DMS 273 treated with DMSO at 0.1 percent for 48 hours (cell line): ENCODE measurements around the gene OR52K1.
"Not testable (repeated sequence)": the region's sequence is repeated elsewhere in the genome, so short reads cannot be mapped to it uniquely, and the experiment has no call there.

Experiments
- DNase-seq: peaks from one replicate; lab custom pipeline; 2025; lab: John Stamatoyannopoulos, UW

The OR52K1 gene

DNA sequence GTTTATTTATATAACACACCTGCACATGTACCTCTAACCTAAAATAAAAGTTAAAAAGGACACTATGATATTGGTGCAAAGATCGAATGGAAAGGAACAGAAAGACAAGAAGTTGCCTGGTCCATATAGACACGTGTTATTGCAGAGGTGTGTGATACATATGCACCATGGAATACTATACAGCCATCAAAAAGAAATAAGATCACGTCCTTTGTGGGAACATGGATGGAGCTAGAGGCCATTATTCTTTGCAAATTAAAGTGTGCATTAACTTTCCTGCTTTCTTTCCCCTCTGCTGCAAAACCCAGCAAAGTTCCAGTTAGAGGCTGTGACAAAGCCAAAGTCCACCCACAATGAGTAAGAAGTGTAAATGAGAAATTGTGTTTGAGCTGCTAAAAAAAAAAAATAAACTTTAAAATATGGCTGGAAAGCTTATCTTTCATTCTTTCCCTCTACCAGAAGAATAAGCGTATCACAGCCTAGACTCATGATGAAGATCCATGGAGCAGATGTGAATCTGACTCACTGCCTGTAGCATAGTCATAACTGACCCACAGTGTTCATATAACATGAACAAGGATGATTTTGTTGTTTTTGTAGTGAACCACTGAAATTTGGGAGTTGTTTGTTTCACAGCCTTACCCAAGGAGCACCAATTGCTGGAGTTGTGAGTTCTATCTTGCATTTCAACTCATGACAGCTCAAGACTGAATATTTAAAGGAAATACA lies 9.6 kb downstream of the OR52K1 start:
- no peak for DNase-seq

DNA sequence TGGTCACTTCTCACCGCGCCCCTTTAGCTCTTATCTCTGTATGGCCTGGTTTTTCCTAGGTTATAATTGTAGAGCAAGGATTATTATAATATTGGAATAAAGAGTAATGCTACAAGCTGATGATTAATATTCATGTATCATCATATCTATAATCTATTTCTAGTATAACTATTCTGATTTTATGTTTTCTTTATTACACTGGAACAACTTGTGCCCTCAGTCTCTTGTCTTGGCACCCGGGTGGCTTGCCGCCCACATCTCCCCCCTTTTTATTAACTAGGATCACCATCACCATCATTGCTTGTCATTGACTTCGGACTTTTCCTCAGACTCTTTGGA lies 11.0 kb downstream of the OR52K1 start:
- DNase-seq: no peak

DNA sequence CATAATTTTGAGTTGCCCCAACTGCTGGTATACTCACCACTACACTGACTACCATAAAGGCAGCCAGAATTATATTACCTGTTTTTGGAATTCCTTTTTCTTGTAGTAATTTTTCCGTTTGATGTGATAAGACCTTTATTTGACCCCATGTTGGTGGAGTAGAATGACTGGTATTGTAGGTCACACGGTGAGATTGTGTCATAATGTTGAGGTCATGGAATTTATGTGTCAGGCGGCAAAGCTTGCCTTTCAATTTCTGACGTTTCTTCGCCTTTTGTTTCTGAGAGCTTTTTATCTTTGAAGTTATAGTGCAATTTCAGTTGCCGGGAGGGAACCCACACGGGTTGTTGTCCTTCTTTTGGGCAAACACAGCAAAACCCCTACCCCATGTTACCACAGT lies 13.0 kb downstream of the OR52K1 start:
- DNase-seq: no peak

DNA sequence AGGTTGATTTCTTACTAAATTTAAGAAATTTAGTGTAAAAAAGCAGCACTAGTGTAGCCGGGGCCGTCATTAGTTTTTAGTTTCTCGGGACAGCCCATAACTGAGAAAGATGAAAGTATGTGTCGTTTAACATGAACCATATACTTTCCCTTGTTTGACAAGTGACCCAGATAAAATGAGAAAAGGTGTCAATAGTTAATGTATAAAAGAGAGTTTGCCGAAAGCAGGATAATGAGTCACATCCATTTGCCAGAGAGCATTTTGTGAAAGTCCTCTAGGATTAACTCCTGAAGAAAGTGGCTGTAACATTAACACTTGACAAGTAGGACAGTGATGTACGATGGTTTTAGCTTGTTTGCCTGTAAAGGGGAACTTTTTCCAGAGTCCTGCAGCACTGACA lies 13.5 kb downstream of the OR52K1 start:
- no peak for DNase-seq

DNA sequence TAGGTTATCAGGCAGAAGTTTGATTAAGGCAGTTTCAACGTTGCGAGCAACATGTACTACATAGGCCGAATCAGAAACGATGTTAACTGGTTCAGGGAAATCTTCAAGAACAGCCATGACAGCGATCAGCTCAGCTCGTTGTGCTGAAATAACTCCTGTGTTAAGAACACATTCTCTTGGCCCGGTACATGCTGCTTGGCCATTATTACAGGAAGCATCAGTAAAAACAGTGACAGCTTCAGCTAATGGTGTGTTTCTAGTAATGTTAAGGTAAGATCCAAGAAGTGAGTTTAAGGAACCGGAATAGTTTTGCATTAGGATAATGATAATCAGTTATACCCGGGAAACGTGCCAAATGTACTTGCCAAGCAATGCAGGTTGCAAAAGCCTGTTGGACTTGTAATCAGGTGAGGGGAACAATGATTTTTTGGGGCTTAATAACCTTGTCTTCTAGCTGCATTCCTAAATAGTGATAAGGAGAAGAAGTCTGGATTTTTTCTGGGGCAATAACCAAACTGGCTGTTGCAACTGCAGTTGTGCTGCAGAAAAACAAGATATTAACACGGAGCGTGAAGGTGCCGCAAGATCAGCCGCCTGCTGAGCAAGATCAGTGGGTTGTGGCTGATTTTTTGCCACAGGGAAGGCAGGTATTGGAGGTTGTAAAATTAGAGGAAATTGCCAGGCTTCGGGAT lies 14.3 kb downstream of the OR52K1 start:
- DNase-seq: no peak

DNA sequence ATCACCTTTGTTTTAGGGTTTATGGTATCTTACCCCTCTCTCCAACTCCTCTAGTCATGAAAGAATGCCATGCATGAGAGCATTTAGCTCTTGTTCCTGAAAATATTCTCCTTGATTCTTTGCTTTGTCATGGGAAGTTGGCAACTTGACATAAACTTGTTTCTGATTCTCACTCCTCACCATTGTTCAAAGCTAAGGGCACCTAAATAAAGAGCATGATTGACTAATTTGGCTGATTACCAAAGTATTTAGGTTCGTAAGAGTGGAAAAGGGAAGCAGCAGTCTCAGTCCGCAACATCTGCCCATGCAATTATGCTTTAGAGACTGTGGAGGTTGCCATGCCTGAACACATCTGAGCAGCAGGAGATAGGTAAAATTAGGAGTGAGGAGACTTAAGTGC lies 26.4 kb downstream of the OR52K1 start:
- DNase-seq: no peak

DNA sequence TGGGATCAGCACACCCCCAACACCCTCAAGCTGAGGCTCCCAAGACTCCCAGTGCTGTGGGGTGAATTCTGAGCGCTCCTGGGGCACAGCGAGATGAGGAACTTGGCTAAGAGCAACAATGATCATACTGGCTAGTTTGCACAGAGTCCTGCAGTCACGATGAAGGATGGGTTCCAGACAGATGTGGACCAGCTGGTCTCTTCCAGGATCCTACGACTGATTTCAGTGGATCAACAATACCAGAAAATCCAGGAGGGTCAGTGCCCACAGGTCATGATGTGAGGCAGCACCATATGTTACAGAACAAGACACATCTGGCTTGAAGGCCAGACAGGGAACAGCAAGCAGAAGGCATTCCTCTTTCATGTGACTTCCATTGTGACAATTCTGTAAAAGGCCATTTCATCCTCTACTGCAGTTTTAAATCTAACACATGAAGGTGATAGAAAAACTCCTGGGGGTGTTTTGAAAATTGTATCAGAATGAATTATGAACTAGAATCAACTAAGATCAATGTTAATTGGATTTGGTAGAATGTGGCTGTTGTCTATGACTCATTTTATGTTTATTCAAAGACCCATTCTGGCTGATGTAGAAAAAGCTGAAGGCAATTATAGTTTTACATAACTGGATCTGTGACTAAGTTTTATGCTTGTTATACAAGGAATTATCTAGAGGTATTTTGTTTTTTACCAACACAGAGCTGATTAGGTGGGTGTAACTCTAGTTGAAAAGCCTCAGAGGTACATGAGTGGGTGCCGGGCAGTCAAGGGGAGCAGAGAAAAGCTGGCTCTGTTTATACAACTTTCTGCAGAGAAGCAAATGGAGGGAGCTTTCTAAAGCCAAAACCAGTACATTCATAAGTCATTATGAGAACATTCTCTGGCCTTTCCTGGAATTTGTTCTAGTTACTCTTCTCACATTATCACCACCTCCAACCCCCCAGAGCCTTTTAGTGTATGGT lies 29.1 kb downstream of the OR52K1 start:
- DNase-seq: no peak

DNA sequence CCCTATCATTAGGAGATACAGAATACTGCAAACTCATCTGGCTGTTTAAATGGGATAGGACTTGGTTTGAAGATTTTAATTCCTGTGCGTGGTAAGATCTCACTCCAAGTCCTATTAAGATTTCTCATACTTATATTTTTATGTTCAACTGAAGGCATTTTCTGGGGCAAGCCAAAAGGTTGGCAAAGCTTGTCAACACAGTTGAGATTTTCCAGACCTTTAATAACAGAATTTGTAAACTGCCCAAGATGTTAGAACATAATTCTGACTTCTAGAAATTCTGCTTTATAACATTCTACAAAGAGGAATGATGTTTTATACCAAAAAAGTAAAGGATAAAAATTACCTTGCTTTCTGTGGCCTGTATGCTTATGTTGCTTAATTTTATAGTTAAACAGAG lies 31.8 kb downstream of the OR52K1 start:
- DNase-seq: no peak

DNA sequence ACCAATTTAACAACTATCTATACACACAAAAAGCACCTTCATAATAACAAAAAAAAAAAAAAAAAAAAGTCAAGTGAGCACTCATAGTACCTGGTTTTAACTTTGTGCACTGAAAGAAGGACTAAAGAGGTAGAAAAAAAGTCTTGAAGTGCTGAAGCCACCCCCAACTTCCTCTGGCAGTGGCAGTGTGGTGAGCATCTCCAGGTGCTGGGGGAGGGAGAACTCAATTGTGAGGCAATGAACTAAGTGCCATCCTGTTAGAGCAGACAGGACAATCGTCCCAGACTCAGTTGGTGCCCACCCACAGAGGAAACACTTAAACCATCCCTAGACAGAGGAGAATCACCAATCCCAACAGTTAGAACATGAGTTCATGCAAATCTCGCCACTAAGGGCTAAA lies 39.9 kb downstream of the OR52K1 start:
- no peak for DNase-seq

DNA sequence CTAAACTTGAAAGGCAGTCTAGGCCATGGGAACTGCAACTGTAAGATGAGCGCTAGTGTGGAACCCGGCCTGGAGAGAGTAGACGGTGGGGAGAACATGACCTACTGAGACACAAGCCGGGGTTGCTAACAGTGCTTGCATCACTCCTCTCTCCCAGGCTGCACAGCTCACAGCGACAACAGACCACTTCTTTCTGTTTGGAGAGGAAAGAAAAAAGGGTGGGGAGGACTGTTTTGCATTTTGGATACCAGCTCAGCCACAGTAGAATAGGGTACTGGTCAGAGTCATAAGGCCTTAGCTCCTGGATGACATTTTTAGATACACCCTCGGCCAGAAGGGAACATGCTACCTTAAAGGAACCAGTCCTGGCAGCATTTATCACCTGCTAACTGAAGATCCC lies 40.3 kb downstream of the OR52K1 start:
- no peak for DNase-seq

DNA sequence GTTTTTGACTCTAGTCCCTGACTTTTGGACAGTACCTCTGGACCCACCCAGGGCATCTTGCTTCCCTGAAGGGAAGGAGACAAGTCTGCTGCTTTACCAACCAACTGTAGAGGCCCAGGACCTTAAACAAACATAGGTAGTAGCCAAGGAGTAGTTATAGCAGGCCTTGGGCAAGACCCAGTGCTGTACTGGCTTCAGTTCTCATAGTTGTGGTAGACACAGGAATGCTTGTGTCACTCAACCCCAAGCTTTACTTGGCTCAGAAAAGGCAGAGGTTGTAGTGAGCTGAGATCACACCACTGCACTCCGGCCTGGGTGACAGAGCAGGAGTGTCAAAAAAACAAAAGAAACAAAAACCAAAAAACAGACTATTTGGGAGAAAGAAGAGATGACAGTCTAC lies 41.2 kb downstream of the OR52K1 start:
- no peak for DNase-seq

DNA sequence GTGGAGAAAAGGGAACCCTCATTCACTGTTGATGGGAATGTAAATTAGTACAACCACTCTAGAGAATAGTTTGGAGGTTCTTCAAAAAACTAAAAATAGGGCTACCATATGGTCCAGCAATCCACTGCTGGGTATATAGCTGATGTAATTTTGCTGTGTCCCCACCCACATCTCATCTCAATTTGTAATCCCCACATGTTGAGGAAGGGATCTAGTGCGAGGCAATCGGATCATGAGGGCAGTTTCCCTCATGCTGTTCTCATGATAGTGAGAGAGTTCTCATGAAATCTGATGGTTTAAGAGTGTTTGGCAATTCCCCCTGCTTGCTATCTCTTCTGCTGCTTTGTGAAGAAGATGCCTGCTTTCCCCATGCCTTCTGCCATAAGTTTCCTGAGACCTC lies 45.5 kb downstream of the OR52K1 start:
- no peak for DNase-seq

DNA sequence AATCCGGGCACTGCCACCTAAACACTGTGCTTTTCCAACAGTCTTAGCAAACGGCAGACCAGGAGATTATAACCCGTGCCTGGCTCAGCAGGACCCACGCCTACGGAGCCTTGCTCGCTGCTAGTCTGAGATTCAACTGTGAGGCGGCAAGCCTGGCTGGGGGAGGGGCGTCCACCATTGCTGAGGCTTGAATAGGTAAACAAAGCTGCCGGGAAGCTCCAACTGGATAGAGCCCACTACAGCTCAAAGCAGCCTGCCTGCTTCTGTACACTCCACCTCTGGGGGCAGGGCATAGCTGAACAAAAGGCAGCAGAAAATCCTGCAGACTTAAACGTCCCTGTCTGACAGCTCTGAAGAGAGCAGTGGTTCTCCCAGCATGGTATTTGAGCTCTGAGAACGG lies 49.2 kb downstream of the OR52K1 start:
- not testable (repeated sequence) for DNase-seq

DNA sequence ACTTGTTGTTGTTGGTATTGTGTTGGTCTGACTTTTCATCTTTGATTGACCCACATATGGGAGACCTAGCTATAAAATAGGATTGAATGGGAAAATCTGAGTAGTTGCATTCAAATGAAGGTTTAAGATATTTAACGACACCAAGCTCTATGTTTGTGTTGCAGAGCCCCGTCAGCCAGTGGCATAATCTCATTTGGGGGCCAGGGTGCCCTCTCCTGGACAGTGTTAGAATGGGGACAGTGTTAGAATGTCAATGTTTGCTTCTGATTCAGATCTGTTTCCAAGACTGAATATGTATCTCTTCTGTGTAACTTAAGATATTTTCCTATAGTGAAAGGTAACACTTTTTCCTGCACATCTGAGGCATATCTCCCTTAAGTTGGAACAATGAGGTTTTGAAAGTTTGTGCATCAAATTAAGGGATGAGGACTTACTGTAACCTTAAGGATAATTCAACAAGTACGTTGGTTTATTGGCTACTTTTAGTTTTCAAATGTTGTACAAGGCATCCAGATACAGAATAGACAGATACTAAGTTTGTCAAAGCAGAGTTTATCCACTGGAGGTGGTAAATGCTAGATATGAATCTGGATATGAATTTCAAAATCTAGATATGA lies 57.3 kb downstream of the OR52K1 start:
- DNase-seq: no peak

DNA sequence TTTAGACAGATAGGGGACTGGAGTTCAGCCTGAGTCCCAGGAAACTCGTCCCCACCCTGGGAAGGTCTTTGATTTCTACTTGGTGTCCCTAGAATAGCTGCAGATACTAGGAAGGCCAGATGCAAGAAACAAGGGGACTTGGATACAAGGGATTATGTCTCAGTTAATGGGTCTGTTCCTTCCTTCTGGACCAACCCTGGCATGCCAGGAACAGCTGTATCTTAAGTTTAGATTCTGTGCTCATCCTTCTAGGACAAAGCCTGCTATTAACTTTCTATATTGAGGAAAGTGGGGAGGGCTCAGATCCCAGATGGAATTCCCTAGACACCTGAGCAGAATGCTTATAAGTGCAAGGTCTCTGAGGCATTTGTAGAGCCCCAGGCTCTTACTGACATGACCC lies 58.6 kb downstream of the OR52K1 start:
- no peak for DNase-seq
